ENCODE data around the gene AP4M1. TPM values are rescaled to one million over a fixed set of nuclear protein-coding genes. Genes with fewer than 3 reads are reported as not detected.
"Not testable (repeated sequence)": the region's sequence is repeated elsewhere in the genome, so short reads cannot be mapped to it uniquely, and the experiment has no call there.

The AP4M1 gene
- total RNA-seq, 4 donors from 2014 or later: 16.5 to 86.0 (median 54.9) TPM

DNA sequence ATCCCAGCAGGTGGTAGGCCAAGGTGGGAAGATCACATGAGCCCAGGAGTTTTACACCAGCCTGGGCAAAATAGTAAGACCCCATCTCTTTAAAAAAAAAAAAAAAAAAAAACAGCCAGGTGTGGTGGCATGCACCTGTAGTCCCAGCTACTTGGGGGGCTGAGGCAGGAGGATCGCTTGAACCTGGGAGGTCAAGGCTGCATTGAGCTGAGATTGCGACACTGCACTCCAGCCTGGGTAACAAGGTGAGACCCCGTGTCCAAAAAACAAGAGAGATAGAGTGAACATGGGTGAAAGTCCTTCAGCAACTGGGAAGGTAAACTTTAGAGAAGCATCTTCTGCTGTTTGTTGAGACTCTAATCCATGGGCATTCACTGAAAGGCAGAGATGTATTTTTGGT lies 41.0 kb downstream of the AP4M1 start:
- WGBS, 2 donors (ENCODE audit: low coverage in 1 of 2): 83 to 86% methylated on average over 1 to 3 of the region's 3 CpGs
- no peak for DNase-seq
- Histone ChIP-seq H3K9me3 (no peaks in the 10 kb centered on the region), H3K27ac (peak overlapping the region in 3 of 4 donors; percentile 70 to 78 (median 78)), H3K4me3 (no peak overlapping the region), H3K36me3 (no peaks in the 10 kb centered on the region), H3K4me1 (peaks cover 0 to 21% (median 8%) of the 10 kb centered on the region in 4 donors), H3K27me3 (no peaks in the 10 kb centered on the region)
- TF ChIP-seq EP300 (IDR thresholded peaks at IDR 0.05; ENCODE audit: low read depth) (no peak), POLR2A (IDR thresholded peaks at IDR 0.05) (no peak), POLR2AphosphoS5 (IDR thresholded peaks at IDR 0.05) (no peak)
- TF ChIP-seq, protein P1, sequence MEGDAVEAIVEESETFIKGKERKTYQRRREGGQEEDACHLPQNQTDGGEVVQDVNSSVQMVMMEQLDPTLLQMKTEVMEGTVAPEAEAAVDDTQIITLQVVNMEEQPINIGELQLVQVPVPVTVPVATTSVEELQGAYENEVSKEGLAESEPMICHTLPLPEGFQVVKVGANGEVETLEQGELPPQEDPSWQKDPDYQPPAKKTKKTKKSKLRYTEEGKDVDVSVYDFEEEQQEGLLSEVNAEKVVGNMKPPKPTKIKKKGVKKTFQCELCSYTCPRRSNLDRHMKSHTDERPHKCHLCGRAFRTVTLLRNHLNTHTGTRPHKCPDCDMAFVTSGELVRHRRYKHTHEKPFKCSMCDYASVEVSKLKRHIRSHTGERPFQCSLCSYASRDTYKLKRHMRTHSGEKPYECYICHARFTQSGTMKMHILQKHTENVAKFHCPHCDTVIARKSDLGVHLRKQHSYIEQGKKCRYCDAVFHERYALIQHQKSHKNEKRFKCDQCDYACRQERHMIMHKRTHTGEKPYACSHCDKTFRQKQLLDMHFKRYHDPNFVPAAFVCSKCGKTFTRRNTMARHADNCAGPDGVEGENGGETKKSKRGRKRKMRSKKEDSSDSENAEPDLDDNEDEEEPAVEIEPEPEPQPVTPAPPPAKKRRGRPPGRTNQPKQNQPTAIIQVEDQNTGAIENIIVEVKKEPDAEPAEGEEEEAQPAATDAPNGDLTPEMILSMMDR (IDR thresholded peaks at IDR 0.05): no peak
- in situ Hi-C loops (cut with MboI; ENCODE audit: low pct_ligation_motif_present in 1 of 4, low pct_unique_long_range_greater_than_20kb in 1 of 4, low sequenced_read_pairs in 3 of 4): no loop called here
- intact Hi-C loops (cut with DNase I; ENCODE audit: low total_unique reads): no loop called here

DNA sequence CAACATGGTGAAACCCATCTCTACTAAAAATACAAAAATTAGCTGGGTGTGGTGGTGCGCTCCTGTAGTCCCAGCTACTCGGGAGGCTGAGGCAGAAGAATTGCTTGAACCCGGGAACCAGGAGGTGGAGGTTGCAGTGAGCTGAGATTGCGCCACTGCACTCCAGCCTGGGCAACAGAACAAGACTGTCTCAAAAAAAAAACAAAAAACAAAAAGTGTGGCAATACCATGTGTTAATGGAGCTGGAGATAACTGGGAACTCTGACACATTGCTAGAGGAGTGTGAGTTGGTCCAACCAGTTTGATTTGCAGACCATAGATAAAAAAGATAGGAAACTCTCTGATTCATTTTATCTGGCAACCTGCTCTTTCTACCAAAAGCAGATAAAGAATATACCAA lies 44.9 kb downstream of the AP4M1 start:
- H3K36me3 ChIP-seq; H3K27me3 ChIP-seq; in situ Hi-C loops (cut with MboI; ENCODE audit: low pct_ligation_motif_present in 1 of 4, low pct_unique_long_range_greater_than_20kb in 1 of 4, low sequenced_read_pairs in 3 of 4); H3K27ac ChIP-seq; H3K9me3 ChIP-seq; DNase-seq; H3K4me3 ChIP-seq; intact Hi-C loops (cut with DNase I; ENCODE audit: low total_unique reads): not testable (repeated sequence)
- 80 to 95% methylated on average over 4 of the region's 4 CpGs for WGBS, 2 donors (ENCODE audit: low coverage in 1 of 2)
- H3K4me1 ChIP-seq: peaks cover 0 to 38% (median 17%) of the 10 kb centered on the region in 4 donors

DNA sequence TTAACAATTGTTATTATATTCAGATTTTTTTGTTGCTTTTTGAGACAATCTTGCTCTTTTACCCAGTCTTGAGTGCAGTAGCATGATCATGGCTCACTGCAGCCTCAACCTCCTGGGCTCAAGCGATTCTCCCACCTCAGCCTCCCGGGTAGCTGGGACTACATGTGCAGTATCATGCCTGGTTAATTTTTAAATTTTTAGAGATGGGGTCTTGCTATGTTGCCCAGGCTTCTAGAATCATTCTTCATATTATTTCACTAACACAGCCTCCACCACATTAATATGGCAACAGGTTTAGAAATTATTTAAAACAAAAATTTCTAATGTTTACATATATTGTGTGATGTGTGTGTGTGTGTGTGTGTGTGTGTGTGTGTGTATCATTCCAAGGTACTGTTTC lies 45.8 kb downstream of the AP4M1 start:
- in situ Hi-C loops (cut with MboI; ENCODE audit: low pct_ligation_motif_present in 1 of 4, low pct_unique_long_range_greater_than_20kb in 1 of 4, low sequenced_read_pairs in 3 of 4): no loop called here
- 96 to 100% methylated on average over 2 of the region's 2 CpGs for WGBS, 2 donors (ENCODE audit: low coverage in 1 of 2)
- no peak overlapping the region for H3K4me3 ChIP-seq
- TF ChIP-seq, protein P1 (IDR thresholded peaks at IDR 0.05): no peak
- TF ChIP-seq EP300 (IDR thresholded peaks at IDR 0.05; ENCODE audit: low read depth): no peak
- TF ChIP-seq POLR2AphosphoS5 (IDR thresholded peaks at IDR 0.05): no peak
- TF ChIP-seq POLR2A (IDR thresholded peaks at IDR 0.05): no peak
- DNase-seq: no peak
- intact Hi-C loops (cut with DNase I; ENCODE audit: low total_unique reads): no loop called here
- no peak overlapping the region for H3K27ac ChIP-seq
- H3K27me3 ChIP-seq: no peaks in the 10 kb centered on the region
- no peaks in the 10 kb centered on the region for H3K9me3 ChIP-seq
- H3K4me1 ChIP-seq: peaks cover 0 to 40% (median 15%) of the 10 kb centered on the region in 4 donors
- no peaks in the 10 kb centered on the region for H3K36me3 ChIP-seq

DNA sequence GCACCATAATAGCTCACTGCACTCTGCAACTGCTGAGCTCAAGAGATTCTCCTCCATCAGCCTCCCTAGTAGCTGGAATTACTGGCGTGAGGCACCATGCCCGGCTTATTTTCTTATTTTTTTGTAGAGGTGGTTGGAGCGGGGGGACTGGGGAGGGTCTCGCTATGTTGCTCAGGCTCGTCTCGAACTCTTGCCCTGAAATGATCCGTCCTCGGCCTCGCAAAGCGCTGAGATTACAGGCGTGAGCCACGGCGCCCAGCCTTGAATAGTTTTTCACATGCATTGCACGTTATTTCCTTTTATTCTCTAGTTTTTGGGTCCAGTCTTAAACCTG lies 46.7 kb downstream of the AP4M1 start:
- intact Hi-C loops (cut with DNase I; ENCODE audit: low total_unique reads): no loop called here
- TF ChIP-seq POLR2AphosphoS5 (IDR thresholded peaks at IDR 0.05) (no peak), POLR2A (IDR thresholded peaks at IDR 0.05) (no peak), EP300 (IDR thresholded peaks at IDR 0.05; ENCODE audit: low read depth) (no peak)
- TF ChIP-seq, protein P1 (IDR thresholded peaks at IDR 0.05): no peak
- Histone ChIP-seq H3K4me3 (peak overlapping the region in 3 of 4 donors; percentile 5 to 88 (median 76)), H3K4me1 (peaks cover 1 to 46% (median 17%) of the 10 kb centered on the region in 4 donors), H3K9me3 (no peaks in the 10 kb centered on the region), H3K36me3 (no peaks in the 10 kb centered on the region), H3K27me3 (no peaks in the 10 kb centered on the region), H3K27ac (peak overlapping the region; percentile 88 to 93 (median 91))
- DNase-seq: no peak
- in situ Hi-C loops (cut with MboI; ENCODE audit: low pct_ligation_motif_present in 1 of 4, low pct_unique_long_range_greater_than_20kb in 1 of 4, low sequenced_read_pairs in 3 of 4): no loop called here
- 10 to 33% methylated on average over 3 to 14 of the region's 14 CpGs for WGBS, 2 donors (ENCODE audit: low coverage in 1 of 2)
